Activated naive CD4-positive, alpha-beta T cell treated with anti-CD3 and anti-CD28 coated beads, Interleukin-2, amount 10 ng/mL, durations not matched to agents 7 days and 5 days (primary cell): ENCODE measurements around the gene KIAA2012.

Source experiments
- CTCF ChIA-PET: fragments of 350-600 bp; sonication (Branson Sonifier 250); formaldehyde crosslinking; loops from one replicate; lab custom pipeline; 2021; ENCODE audit warnings: antibody characterized with exemption; lab: Charles Lee
- DNase-seq: peaks from one replicate; pipeline ENCODE4 v3.0.0-alpha.2; 2020
- H3K27ac Mint-ChIP-seq: one replicate; pipeline ENCODE4 v1.8.0; 2021; ENCODE audit warnings: mild to moderate bottlenecking, moderate library complexity, mixed read lengths
- H3K27me3 Mint-ChIP-seq: one replicate; pipeline ENCODE4 v1.8.0; 2021; ENCODE audit warnings: mild to moderate bottlenecking, mixed read lengths
- H3K36me3 Mint-ChIP-seq: one replicate; pipeline ENCODE4 v1.8.0; 2021; ENCODE audit warnings: mixed read lengths
- H3K4me1 Mint-ChIP-seq: one replicate; pipeline ENCODE4 v1.8.0; 2021; ENCODE audit warnings: mixed read lengths
- H3K4me3 Mint-ChIP-seq: one replicate; pipeline ENCODE4 v1.8.0; 2021; ENCODE audit warnings: mild to moderate bottlenecking, moderate library complexity, mixed read lengths
- H3K9me3 Mint-ChIP-seq: one replicate; pipeline ENCODE4 v1.8.0; 2021; ENCODE audit warnings: mixed read lengths

The KIAA2012 gene

GRCh38 chr2:202072737-202073401 is at the start of gene KIAA2012:
Gene KIAA2012, plus strand, starts transcription at chr2:202073255. Its CDS starts 373 bp downstream, at chr2:202073628.
- no peak within 1 kb of the TSS for H3K27ac Mint-ChIP-seq
- no peaks in the 10 kb centered on the region for H3K36me3 Mint-ChIP-seq
- CTCF ChIA-PET = interaction anchor here (1.8 kb wide), 1 partner anchor 213 kb away, joined by 6 read pairs; no protein-coding TSS in a partner anchor
- no peak within 1 kb of the TSS for H3K4me3 Mint-ChIP-seq
- no peaks in the 10 kb centered on the region for H3K9me3 Mint-ChIP-seq
- peaks cover 17% of the 10 kb centered on the region for H3K27me3 Mint-ChIP-seq
- DNase-seq = no peak
- no peaks in the 10 kb centered on the region for H3K4me1 Mint-ChIP-seq

- no peak for DNase-seq
- peaks cover 37% of the 10 kb centered on the region for H3K27me3 Mint-ChIP-seq
- H3K27ac Mint-ChIP-seq = no peak overlapping the region
- no peaks in the 10 kb centered on the region for H3K36me3 Mint-ChIP-seq
- H3K4me3 Mint-ChIP-seq = no peak overlapping the region
- H3K9me3 Mint-ChIP-seq = no peaks in the 10 kb centered on the region
- H3K4me1 Mint-ChIP-seq = no peaks in the 10 kb centered on the region
- CTCF ChIA-PET = no interaction called here
These were observed 49.2 kb upstream of the KIAA2012 start for GRCh38 chr2:202023904-202024266.

DNA sequence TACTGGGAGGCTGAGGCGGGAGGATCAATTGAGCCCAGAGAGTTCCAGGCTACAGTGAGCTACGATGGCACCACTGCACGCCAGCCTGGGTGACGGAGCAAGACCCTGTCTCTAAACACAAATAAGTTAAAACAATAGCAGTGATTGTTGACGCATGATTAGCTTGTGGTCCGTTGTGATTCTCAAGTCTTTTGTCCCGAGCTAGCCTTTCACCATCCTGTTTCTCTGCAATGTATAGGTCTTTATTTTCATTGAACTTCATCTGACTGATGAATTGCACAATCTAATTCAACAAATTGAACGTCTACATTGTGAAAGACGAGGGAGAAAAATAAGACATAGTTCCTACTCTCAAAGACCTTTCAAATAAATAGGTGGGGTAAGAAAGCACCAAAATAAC is 48.2 kb upstream of the KIAA2012 start:
- Mint-ChIP-seq H3K27ac (no peak overlapping the region), H3K27me3 (peaks cover 34% of the 10 kb centered on the region)
- CTCF ChIA-PET = no interaction called here

GRCh38 chr2:202025816-202026215 is 47.2 kb upstream of the KIAA2012 start:
- Mint-ChIP-seq H3K36me3 (no peaks in the 10 kb centered on the region), H3K27me3 (peaks cover 36% of the 10 kb centered on the region), H3K4me3 (no peak overlapping the region), H3K27ac (no peak overlapping the region), H3K9me3 (no peaks in the 10 kb centered on the region), H3K4me1 (no peaks in the 10 kb centered on the region)
- CTCF ChIA-PET = no interaction called here
- no peak for DNase-seq

More for the DNA sequence above, 48.2 kb upstream of the KIAA2012 start:
- no peaks in the 10 kb centered on the region for H3K4me1 Mint-ChIP-seq
- no peak overlapping the region for H3K4me3 Mint-ChIP-seq
- H3K9me3 Mint-ChIP-seq = no peaks in the 10 kb centered on the region
- H3K36me3 Mint-ChIP-seq = no peaks in the 10 kb centered on the region
- no peak for DNase-seq

DNA sequence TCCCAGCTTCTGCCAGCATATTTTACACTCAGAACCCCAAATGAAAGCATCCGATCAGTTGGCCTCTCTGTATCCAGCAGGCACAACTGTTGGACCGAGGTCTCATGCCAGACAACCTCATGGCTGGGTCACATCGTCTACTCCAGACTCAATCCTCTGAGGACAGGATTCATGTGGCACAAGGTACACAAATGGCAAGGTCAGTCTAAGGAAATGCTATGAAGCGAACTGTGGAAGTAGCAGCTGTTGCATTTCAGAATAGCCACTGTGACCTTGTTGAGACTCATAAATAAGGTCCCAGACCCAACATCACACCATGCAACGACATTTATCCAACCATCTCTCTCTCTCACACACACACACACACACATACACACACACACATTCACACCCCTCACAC is 46.5 kb upstream of the KIAA2012 start:
- Mint-ChIP-seq H3K4me3 (no peak overlapping the region), H3K4me1 (peaks cover under 1% of the 10 kb centered on the region)

DNA sequence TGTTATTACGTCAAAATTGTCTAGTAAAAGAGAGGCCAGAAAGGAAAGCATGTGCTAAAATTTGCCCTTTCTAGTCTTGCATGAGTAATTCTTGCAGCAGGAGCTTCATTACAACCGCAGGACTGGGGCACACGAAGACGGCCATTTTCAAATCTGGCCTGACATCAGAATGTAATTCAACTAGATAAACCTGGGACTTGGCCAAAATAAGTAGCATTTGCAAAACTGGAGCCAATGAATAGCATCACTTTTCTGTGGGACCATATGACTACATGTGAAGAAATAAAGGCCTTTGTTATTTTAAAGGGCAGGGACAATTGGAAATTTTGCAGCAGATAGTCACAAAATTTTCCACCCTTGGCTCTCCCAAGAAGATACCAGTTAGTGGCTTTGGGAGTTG is 42.4 kb upstream of the KIAA2012 start:
- Mint-ChIP-seq H3K36me3 (no peaks in the 10 kb centered on the region), H3K27me3 (peaks cover 59% of the 10 kb centered on the region), H3K4me3 (no peak overlapping the region), H3K27ac (no peak overlapping the region), H3K9me3 (no peaks in the 10 kb centered on the region), H3K4me1 (peaks cover 17% of the 10 kb centered on the region)
- CTCF ChIA-PET = no interaction called here
- no peak for DNase-seq

More for the DNA sequence above, 46.5 kb upstream of the KIAA2012 start:
- no peak for DNase-seq
- H3K27ac Mint-ChIP-seq = no peak overlapping the region
- H3K9me3 Mint-ChIP-seq = no peaks in the 10 kb centered on the region
- CTCF ChIA-PET = no interaction called here
- H3K36me3 Mint-ChIP-seq = no peaks in the 10 kb centered on the region
- peaks cover 43% of the 10 kb centered on the region for H3K27me3 Mint-ChIP-seq

- Mint-ChIP-seq H3K27me3 (peaks cover 52% of the 10 kb centered on the region), H3K4me1 (peaks cover 17% of the 10 kb centered on the region), H3K36me3 (no peaks in the 10 kb centered on the region), H3K27ac (no peak overlapping the region), H3K4me3 (peak overlapping the region; percentile 74), H3K9me3 (no peaks in the 10 kb centered on the region)
- DNase-seq = no peak
- CTCF ChIA-PET = no interaction called here
These were observed 41.7 kb upstream of the KIAA2012 start for GRCh38 chr2:202031246-202031951.

- Mint-ChIP-seq H3K27ac (no peak overlapping the region), H3K9me3 (no peaks in the 10 kb centered on the region), H3K27me3 (peaks cover 42% of the 10 kb centered on the region), H3K4me3 (peak overlapping the region; percentile 74), H3K36me3 (no peaks in the 10 kb centered on the region), H3K4me1 (peaks cover 17% of the 10 kb centered on the region)
- CTCF ChIA-PET = no interaction called here
- peak; percentile 60 for DNase-seq
These were observed 40.2 kb upstream of the KIAA2012 start for GRCh38 chr2:202032846-202033316.

DNA sequence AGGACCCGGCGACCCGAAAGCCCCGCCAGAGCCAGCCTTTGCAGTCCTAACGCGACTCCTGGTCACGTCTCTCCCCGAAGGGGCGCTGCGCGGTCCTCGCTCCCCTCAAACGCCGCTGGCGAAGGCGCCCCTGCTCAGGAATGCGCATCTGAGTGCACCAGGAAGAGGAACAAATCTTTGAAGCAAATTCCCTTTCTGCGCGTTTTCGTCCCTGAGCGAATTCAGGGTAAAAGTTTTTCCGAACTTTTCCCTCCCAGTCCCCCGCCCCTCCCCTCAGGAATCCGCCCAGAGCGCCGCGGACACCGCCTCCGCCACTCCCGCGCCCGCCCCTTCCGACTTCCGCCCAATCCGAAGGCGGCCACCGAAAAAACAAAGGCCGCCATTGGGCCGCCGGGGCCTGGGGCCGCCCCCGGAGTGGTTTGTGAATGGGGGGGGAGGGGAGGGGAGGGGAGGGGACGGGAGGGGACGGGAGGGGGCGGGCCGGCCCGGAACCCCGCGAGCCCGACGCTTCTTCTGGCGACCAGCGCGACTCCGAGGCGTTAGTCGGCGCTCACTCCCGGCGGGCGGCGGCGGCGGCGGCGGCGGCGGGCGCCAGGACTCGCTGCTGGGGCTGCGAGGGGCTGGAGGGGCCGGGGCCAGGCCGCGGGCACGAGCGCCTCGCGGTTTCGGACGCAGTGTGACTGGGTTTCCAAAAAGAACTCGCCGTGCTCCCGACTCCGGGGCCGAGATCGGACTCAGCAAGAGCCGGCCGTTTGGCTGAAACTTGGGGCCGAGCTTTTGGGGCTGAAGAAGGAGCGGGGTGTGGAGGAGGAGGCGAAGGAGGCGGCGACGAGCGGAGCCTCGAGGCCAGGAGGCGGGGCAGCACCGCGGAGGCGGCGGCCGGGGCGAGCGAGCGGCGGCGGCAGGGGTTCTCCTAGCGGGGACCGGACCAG is 39.5 kb upstream of the KIAA2012 start, which contains the start of gene FZD7:
Gene FZD7, plus strand, starts transcription at position 539 of the 932 bp plus-strand sequence. CDS start 793 bp downstream, outside the sequence.
- peak within 1 kb of the TSS; percentile 54 for H3K27ac Mint-ChIP-seq

DNA sequence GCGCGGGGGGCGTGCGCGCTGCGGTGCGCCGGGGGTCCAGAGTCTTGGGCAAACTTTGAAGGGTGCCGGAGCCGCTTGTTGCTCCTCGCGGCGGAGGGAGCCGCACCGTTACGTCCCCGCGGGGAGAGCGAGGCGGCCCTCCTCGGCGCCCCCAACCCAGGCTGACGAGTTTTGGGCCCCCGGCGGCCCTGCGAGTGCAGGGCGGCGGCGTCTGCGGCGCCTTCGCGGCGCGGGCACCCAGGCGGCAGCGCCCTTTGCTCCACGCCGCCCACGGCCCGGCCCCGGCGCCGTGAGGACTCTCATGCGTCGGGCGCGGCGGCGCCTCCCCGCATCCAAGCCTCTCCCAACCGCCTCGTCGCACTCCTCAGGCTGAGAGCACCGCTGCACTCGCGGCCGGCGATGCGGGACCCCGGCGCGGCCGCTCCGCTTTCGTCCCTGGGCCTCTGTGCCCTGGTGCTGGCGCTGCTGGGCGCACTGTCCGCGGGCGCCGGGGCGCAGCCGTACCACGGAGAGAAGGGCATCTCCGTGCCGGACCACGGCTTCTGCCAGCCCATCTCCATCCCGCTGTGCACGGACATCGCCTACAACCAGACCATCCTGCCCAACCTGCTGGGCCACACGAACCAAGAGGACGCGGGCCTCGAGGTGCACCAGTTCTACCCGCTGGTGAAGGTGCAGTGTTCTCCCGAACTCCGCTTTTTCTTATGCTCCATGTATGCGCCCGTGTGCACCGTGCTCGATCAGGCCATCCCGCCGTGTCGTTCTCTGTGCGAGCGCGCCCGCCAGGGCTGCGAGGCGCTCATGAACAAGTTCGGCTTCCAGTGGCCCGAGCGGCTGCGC is 38.6 kb upstream of the KIAA2012 start:
- peaks cover 54% of the 10 kb centered on the region for H3K27me3 Mint-ChIP-seq
- no peak for DNase-seq
- peaks cover 17% of the 10 kb centered on the region for H3K4me1 Mint-ChIP-seq
- H3K9me3 Mint-ChIP-seq = no peaks in the 10 kb centered on the region
- CTCF ChIA-PET = no interaction called here
- H3K4me3 Mint-ChIP-seq = peak overlapping the region; percentile 82
- H3K27ac Mint-ChIP-seq = no peak overlapping the region
- no peaks in the 10 kb centered on the region for H3K36me3 Mint-ChIP-seq

More for the DNA sequence above, 39.5 kb upstream of the KIAA2012 start, which contains the start of gene FZD7:
- H3K9me3 Mint-ChIP-seq = no peaks in the 10 kb centered on the region
- H3K4me1 Mint-ChIP-seq = peaks cover 17% of the 10 kb centered on the region
- CTCF ChIA-PET = no interaction called here
- no peaks in the 10 kb centered on the region for H3K36me3 Mint-ChIP-seq
- peak within 1 kb of the TSS; percentile 82 for H3K4me3 Mint-ChIP-seq
- peaks cover 45% of the 10 kb centered on the region for H3K27me3 Mint-ChIP-seq
- peak; percentile 90 for DNase-seq

GRCh38 chr2:202035089-202035940 is 37.7 kb upstream of the KIAA2012 start:
- CTCF ChIA-PET = no interaction called here
- no peaks in the 10 kb centered on the region for H3K36me3 Mint-ChIP-seq
- no peak overlapping the region for H3K4me3 Mint-ChIP-seq
- peaks cover 17% of the 10 kb centered on the region for H3K4me1 Mint-ChIP-seq
- peaks cover 52% of the 10 kb centered on the region for H3K27me3 Mint-ChIP-seq
- no peaks in the 10 kb centered on the region for H3K9me3 Mint-ChIP-seq
- no peak overlapping the region for H3K27ac Mint-ChIP-seq
- peak; percentile 46 for DNase-seq

- Mint-ChIP-seq H3K36me3 (no peaks in the 10 kb centered on the region), H3K4me1 (peaks cover 17% of the 10 kb centered on the region), H3K9me3 (no peaks in the 10 kb centered on the region), H3K27ac (no peak overlapping the region), H3K4me3 (no peak overlapping the region), H3K27me3 (peaks cover 48% of the 10 kb centered on the region)
- no peak for DNase-seq
- CTCF ChIA-PET = no interaction called here
These were observed 37.1 kb upstream of the KIAA2012 start for GRCh38 chr2:202035941-202036372.
